WTC11 (cell line): ENCODE measurements around the gene LIG1.

ENCODE experiments used
- ETV6 ChIP-seq: sonication (generic); formaldehyde crosslinking; IDR thresholded peaks from 2 replicates; pipeline ENCODE4 v1.8.1; 2022; ENCODE audit warnings: mild to moderate bottlenecking, missing genetic modification reagents
- JUN ChIP-seq: sonication (generic); formaldehyde crosslinking; IDR thresholded peaks from 2 replicates; pipeline ENCODE4 v1.8.0; 2023; ENCODE audit warnings: mild to moderate bottlenecking, missing genetic modification reagents
- ZNF138 ChIP-seq: sonication (generic); formaldehyde crosslinking; conservative IDR thresholded peaks from 2 replicates; pipeline ENCODE4 v1.8.1; 2022; ENCODE audit warnings: mild to moderate bottlenecking, moderate library complexity, missing genetic modification reagents
- TF ChIP-seq, protein P1 (sequence below): sonication (generic); formaldehyde crosslinking; IDR thresholded peaks from 2 replicates; pipeline ENCODE4 v1.8.1; 2022; ENCODE audit warnings: low read depth, mild to moderate bottlenecking, moderate library complexity, missing genetic modification reagents, borderline replicate concordance
- TF ChIP-seq, protein P2 (sequence below): fragments of 200-600 bp; IDR thresholded peaks from 2 replicates; pipeline ENCODE4 v1.8.0; 2022; ENCODE audit warnings: antibody characterized with exemption
- TF ChIP-seq, protein P3 (sequence below): sonication (generic); formaldehyde crosslinking; IDR thresholded peaks from 2 replicates; pipeline ENCODE4 v1.8.0; 2022; ENCODE audit warnings: mild to moderate bottlenecking, missing genetic modification reagents

DNA sequence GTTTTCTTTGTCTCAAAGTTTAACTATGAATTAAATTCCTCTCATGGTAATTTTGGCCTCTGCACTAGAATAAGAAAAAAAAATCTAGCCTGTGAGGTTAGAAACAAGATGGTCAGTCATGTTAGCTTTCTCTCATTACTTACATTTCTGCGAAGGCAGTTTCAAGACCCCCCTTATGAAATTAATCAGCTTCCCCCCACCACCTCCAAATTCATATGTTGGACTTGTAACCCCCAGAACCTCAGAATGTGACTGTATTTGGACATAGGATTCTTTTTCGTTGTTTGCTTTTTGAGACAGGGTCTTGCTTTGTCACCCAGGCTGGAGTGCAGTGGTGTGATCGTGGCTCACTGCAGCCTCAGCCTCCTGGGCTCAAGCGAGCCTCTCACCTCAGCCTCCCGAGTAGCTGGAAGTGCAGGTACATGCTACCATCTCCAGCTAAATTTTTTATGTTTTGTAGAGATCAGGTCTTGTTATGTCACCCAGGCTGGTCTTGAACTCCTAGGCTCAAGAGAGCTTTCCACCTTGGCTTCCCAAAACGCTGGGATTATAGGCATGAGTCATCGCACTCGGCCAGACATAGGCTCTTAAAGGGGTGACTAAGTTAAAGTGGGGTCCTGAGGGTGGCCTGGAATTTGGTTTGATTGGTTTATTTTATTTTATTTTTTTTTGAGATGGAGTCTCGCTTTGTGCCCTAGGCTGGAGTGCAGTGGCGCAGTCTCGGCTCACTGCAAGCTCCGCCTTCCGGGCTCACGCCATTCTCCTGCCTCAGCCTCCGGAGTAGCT lies 61.0 kb downstream of the LIG1 start:
- TF ChIP-seq ETV6: no peak
- no peak for TF ChIP-seq ZNF138 (CRISPR knock-in tag)
- TF ChIP-seq, protein P1, sequence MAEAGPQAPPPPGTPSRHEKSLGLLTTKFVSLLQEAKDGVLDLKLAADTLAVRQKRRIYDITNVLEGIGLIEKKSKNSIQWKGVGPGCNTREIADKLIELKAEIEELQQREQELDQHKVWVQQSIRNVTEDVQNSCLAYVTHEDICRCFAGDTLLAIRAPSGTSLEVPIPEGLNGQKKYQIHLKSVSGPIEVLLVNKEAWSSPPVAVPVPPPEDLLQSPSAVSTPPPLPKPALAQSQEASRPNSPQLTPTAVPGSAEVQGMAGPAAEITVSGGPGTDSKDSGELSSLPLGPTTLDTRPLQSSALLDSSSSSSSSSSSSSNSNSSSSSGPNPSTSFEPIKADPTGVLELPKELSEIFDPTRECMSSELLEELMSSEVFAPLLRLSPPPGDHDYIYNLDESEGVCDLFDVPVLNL (CRISPR knock-in tag): no peak
- TF ChIP-seq, protein P2, sequence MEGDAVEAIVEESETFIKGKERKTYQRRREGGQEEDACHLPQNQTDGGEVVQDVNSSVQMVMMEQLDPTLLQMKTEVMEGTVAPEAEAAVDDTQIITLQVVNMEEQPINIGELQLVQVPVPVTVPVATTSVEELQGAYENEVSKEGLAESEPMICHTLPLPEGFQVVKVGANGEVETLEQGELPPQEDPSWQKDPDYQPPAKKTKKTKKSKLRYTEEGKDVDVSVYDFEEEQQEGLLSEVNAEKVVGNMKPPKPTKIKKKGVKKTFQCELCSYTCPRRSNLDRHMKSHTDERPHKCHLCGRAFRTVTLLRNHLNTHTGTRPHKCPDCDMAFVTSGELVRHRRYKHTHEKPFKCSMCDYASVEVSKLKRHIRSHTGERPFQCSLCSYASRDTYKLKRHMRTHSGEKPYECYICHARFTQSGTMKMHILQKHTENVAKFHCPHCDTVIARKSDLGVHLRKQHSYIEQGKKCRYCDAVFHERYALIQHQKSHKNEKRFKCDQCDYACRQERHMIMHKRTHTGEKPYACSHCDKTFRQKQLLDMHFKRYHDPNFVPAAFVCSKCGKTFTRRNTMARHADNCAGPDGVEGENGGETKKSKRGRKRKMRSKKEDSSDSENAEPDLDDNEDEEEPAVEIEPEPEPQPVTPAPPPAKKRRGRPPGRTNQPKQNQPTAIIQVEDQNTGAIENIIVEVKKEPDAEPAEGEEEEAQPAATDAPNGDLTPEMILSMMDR: no peak
- TF ChIP-seq, protein P3, sequence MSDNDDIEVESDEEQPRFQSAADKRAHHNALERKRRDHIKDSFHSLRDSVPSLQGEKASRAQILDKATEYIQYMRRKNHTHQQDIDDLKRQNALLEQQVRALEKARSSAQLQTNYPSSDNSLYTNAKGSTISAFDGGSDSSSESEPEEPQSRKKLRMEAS (CRISPR knock-in tag): no peak
- TF ChIP-seq JUN (CRISPR knock-in tag): no peak
